GM18873 (cell line): ENCODE results near the gene CHCHD4.

Experiments used
- ATAC-seq: cut with Tn5 transposase; IDR thresholded peaks from one replicate; pipeline ENCODE4 v1.9.1; 2021; ENCODE audit warnings: mild to moderate bottlenecking, moderate library complexity, moderate number of reproducible peaks; ENCODE audit not compliant: unreplicated experiment, low FRiP score

CHCHD4 gene

GRCh38 chr3:14150491-14151230, 26.0 kb upstream of the CHCHD4 start:
- ATAC-seq = no peak

- no peak for ATAC-seq
Measured at GRCh38 chr3:14150078-14150477, 25.4 kb upstream of the CHCHD4 start.

GRCh38 chr3:14148041-14148985, 23.6 kb upstream of the CHCHD4 start:
- ATAC-seq = no peak

- no peak for ATAC-seq
Measured at GRCh38 chr3:14147617-14148016, 22.9 kb upstream of the CHCHD4 start.

GRCh38 chr3:14147066-14147435, 22.4 kb upstream of the CHCHD4 start:
- ATAC-seq = no peak

GRCh38 chr3:14146381-14147065, 21.9 kb upstream of the CHCHD4 start:
- ATAC-seq = no peak

GRCh38 chr3:14145670-14146380, 21.2 kb upstream of the CHCHD4 start:
- no peak for ATAC-seq

GRCh38 chr3:14145236-14145635, 20.6 kb upstream of the CHCHD4 start:
- no peak for ATAC-seq

GRCh38 chr3:14144423-14145075, 19.9 kb upstream of the CHCHD4 start:
- ATAC-seq = peak; percentile 90

GRCh38 chr3:14143271-14144225, 18.9 kb upstream of the CHCHD4 start:
- no peak for ATAC-seq

GRCh38 chr3:14142567-14143270, 18.0 kb upstream of the CHCHD4 start:
- no peak for ATAC-seq

GRCh38 chr3:14141602-14142341, 17.1 kb upstream of the CHCHD4 start:
- ATAC-seq = no peak

GRCh38 chr3:14141144-14141543, 16.5 kb upstream of the CHCHD4 start:
- ATAC-seq = no peak

GRCh38 chr3:14140668-14141067, 16.0 kb upstream of the CHCHD4 start:
- ATAC-seq = no peak

- no peak for ATAC-seq
Measured at GRCh38 chr3:14139771-14140170, 15.1 kb upstream of the CHCHD4 start.

GRCh38 chr3:14138878-14139655, 14.4 kb upstream of the CHCHD4 start:
- no peak for ATAC-seq
